Trophoblast cell (in vitro differentiated cells and primary cell): ENCODE results near the gene PRR11.

ENCODE experiments used
- DNase-seq, 2 donors: peaks; one replicate each; pipeline ENCODE4 v3.0.0-alpha.2; 2016
- H2AFZ ChIP-seq: 2 replicates; pipeline ENCODE4 v1.6.1; 2013; ENCODE audit warnings: low read length, moderate library complexity, mild to moderate bottlenecking; ENCODE audit not compliant: insufficient read depth, poor library complexity
- H2AK5ac ChIP-seq: 2 replicates; pipeline ENCODE4 v1.6.1; 2013; ENCODE audit warnings: mild to moderate bottlenecking, low read length
- H2BK120ac ChIP-seq: 2 replicates; pipeline ENCODE4 v1.6.1; 2013; ENCODE audit warnings: low read length, mild to moderate bottlenecking, moderate library complexity; ENCODE audit not compliant: insufficient read depth, poor library complexity
- H2BK12ac ChIP-seq: 2 replicates; pipeline ENCODE4 v1.6.1; 2013; ENCODE audit warnings: mild to moderate bottlenecking, low read length, moderate library complexity
- H2BK5ac ChIP-seq: 2 replicates; pipeline ENCODE4 v1.6.1; 2013; ENCODE audit warnings: low read length, low read depth, moderate library complexity, mild to moderate bottlenecking; ENCODE audit not compliant: poor library complexity
- H3K14ac ChIP-seq: 2 replicates; pipeline ENCODE4 v1.6.1; 2013; ENCODE audit warnings: mild to moderate bottlenecking, low read length
- H3K18ac ChIP-seq: 2 replicates; pipeline ENCODE4 v1.6.1; 2013; ENCODE audit warnings: mild to moderate bottlenecking, low read length
- H3K23ac ChIP-seq: 2 replicates; pipeline ENCODE4 v1.6.1; 2013; ENCODE audit warnings: low read length
- H3K27ac ChIP-seq: 2 replicates; pipeline ENCODE4 v1.5.1; 2013; ENCODE audit warnings: low read depth, mild to moderate bottlenecking, inconsistent platforms, low read length, moderate library complexity
- H3K27me3 ChIP-seq: 2 replicates; pipeline ENCODE4 v1.6.1; 2013; ENCODE audit warnings: inconsistent platforms, mild to moderate bottlenecking, low read length, moderate library complexity; ENCODE audit not compliant: insufficient read depth
- H3K36me3 ChIP-seq, 2 experiments: 1 replicate in 1 of 2; 2 replicates in 1 of 2; pipeline ENCODE4 v1.6.1; 2013; ENCODE audit warnings: low read length in 2 of 2, mild to moderate bottlenecking in 2 of 2, moderate library complexity in 1 of 2; ENCODE audit not compliant: insufficient read depth in 2 of 2, control insufficient read depth in 1 of 2
- H3K4ac ChIP-seq: 2 replicates; pipeline ENCODE4 v1.6.1; 2013; ENCODE audit warnings: low read depth, mild to moderate bottlenecking, low read length, moderate library complexity
- H3K4me1 ChIP-seq, 2 experiments: 1 replicate in 1 of 2; 2 replicates in 1 of 2; pipeline ENCODE4 v1.6.1; 2013; ENCODE audit warnings: low read length in 2 of 2, mild to moderate bottlenecking in 2 of 2, moderate library complexity in 1 of 2; ENCODE audit not compliant: insufficient read depth in 2 of 2, control insufficient read depth in 1 of 2
- H3K4me2 ChIP-seq: 2 replicates; pipeline ENCODE4 v1.6.1; 2013; ENCODE audit warnings: inconsistent platforms, mild to moderate bottlenecking, low read length, moderate library complexity
- H3K4me3 ChIP-seq: 2 replicates; pipeline ENCODE4 v1.5.1; 2013; ENCODE audit warnings: mild to moderate bottlenecking, low read depth, low read length, inconsistent platforms
- H3K79me1 ChIP-seq: one replicate; pipeline ENCODE4 v1.6.1; 2013; ENCODE audit warnings: low read length
- H3K79me2 ChIP-seq: 2 replicates; pipeline ENCODE4 v1.6.1; 2013; ENCODE audit warnings: low read length, mild to moderate bottlenecking; ENCODE audit not compliant: control insufficient read depth, insufficient read depth, poor library complexity
- H3K9ac ChIP-seq: 2 replicates; pipeline ENCODE4 v1.6.1; 2013; ENCODE audit warnings: mild to moderate bottlenecking, low read length
- H3K9me3 ChIP-seq: 2 replicates; pipeline ENCODE4 v1.6.1; 2013; ENCODE audit warnings: low read depth, mild to moderate bottlenecking, control low read depth, inconsistent platforms, low read length; ENCODE audit not compliant: insufficient read depth
- H4K12ac ChIP-seq: 2 replicates; pipeline ENCODE4 v1.6.1; 2013; ENCODE audit warnings: low read depth, mild to moderate bottlenecking, low read length, moderate library complexity
- H4K8ac ChIP-seq: 2 replicates; pipeline ENCODE4 v1.6.1; 2013; ENCODE audit warnings: low read depth, mild to moderate bottlenecking, low read length, moderate library complexity
- H4K91ac ChIP-seq: one replicate; pipeline ENCODE4 v1.6.1; 2013; ENCODE audit warnings: low read depth, mild to moderate bottlenecking, low read length, moderate library complexity
- WGBS: extraction: QIAGEN DNeasy Blood & Tissue Kit; methylation state at CpG from one replicate; pipeline ENCODE4 v1.1.7; 2013; ENCODE audit warnings: missing lambda C conversion rate; ENCODE audit not compliant: insufficient read length, insufficient coverage; ENCODE audit errors: extremely low coverage; 5-methylcytosine and 5-hydroxymethylcytosine counted together

The PRR11 gene

DNA sequence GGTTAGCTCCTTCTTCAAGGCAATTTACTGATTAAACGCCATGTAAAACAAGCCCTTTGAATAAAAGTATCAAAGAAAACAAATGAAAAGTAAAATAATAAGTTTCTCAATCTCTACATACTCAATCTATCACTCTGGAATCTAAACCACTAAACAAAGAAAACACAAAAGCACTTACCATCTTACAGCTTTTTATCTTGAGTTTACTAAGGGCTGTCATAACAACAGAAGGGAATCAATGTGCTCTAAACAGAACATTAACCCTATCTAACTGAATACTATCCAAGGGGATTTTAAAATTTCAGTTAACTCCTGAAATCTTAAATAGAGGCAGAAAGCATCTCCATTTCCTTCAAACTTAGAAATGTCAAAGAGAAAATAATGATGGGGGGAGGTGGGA is 4.0 kb upstream of the PRR11 start:
- Histone ChIP-seq H3K27ac (no peak overlapping the region), H2BK5ac (no peak overlapping the region), H3K4ac (no peak overlapping the region), H4K12ac (no peak overlapping the region), H2AFZ (no peak overlapping the region), H3K27me3 (no peaks in the 10 kb centered on the region), H3K4me2 (no peak overlapping the region), H3K36me3 (peaks cover 2 to 4% of the 10 kb centered on the region in 2 experiments), H4K8ac (no peak overlapping the region), H3K9me3 (no peaks in the 10 kb centered on the region), H3K79me2 (peaks cover 30% of the 10 kb centered on the region), H3K23ac (no peak overlapping the region), H3K4me3 (no peak overlapping the region), H2BK12ac (no peak overlapping the region), H3K9ac (no peak overlapping the region), H3K14ac (no peak overlapping the region), H3K18ac (no peak overlapping the region), H3K79me1 (peaks cover 12% of the 10 kb centered on the region), H2AK5ac (no peak overlapping the region), H4K91ac (no peak overlapping the region), H2BK120ac (no peak overlapping the region), H3K4me1 (peaks cover 4% of the 10 kb centered on the region in 2 experiments)
- no peak for DNase-seq
- no CpG with 5 or more reads among the region's 1 CpG for WGBS

DNA sequence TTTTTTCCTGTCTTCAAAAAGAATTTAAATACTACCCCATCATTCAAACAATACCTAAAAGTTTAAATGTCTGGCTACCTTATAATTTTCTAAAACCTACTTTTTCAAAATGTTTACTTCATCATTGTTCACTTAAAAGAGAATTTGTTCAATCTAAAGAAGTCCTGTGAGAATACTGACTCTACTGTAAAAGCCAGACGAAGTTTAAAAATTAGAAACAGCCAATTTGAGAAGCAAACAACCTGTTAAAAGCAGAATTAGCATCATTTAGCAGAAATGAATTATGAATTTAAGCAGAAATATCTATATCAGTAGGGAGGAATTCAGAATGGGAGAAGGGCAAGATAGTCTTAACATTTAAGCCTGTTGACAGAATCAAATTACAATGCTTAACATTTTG is 2.6 kb upstream of the PRR11 start:
- Histone ChIP-seq H3K79me2 (peaks cover 29% of the 10 kb centered on the region), H4K12ac (no peak overlapping the region), H3K23ac (no peak overlapping the region), H2BK120ac (no peak overlapping the region), H3K9ac (no peak overlapping the region), H3K36me3 (peaks cover 2 to 4% of the 10 kb centered on the region in 2 experiments), H3K4me2 (no peak overlapping the region), H4K8ac (no peak overlapping the region), H3K79me1 (peaks cover 12% of the 10 kb centered on the region), H2AFZ (no peak overlapping the region), H3K4me1 (peaks cover 4 to 5% of the 10 kb centered on the region in 2 experiments), H3K9me3 (no peaks in the 10 kb centered on the region), H3K18ac (no peak overlapping the region), H3K27ac (no peak overlapping the region), H2BK5ac (no peak overlapping the region), H3K4me3 (no peak overlapping the region), H3K4ac (no peak overlapping the region), H3K14ac (no peak overlapping the region), H2AK5ac (no peak overlapping the region), H2BK12ac (no peak overlapping the region), H4K91ac (no peak overlapping the region), H3K27me3 (no peaks in the 10 kb centered on the region)
- DNase-seq, result no peak
- WGBS, result no CpG with 5 or more reads among the region's 1 CpG

- Histone ChIP-seq H3K9me3 (no peaks in the 10 kb centered on the region), H3K79me1 (peaks cover 12% of the 10 kb centered on the region), H3K18ac (peak overlapping the region; percentile 72), H2AFZ (peak overlapping the region; percentile 96), H3K4me1 (peaks cover 4 to 5% of the 10 kb centered on the region in 2 experiments), H3K9ac (peak overlapping the region; percentile 92), H2BK5ac (peak overlapping the region; percentile 97), H2BK120ac (peak overlapping the region; percentile 94), H3K36me3 (peaks cover 2 to 4% of the 10 kb centered on the region in 2 experiments), H3K4me3 (peak overlapping the region; percentile 85), H3K14ac (peak overlapping the region; percentile 98), H2BK12ac (peak overlapping the region; percentile 61), H4K8ac (peak overlapping the region; percentile 97), H4K12ac (peak overlapping the region; percentile 94), H4K91ac (peak overlapping the region; percentile 92), H3K4me2 (peak overlapping the region; percentile 79), H3K79me2 (peaks cover 24% of the 10 kb centered on the region), H3K27me3 (no peaks in the 10 kb centered on the region), H3K27ac (peak overlapping the region; percentile 99), H3K23ac (no peak overlapping the region), H2AK5ac (peak overlapping the region; percentile 79), H3K4ac (peak overlapping the region; percentile 98)
- DNase-seq, result peak; percentile 39 to 68
- WGBS, result no CpG with 5 or more reads among the region's 25 CpGs
Observed at GRCh38 chr17:59154292-59154720, 1.2 kb upstream of the PRR11 start.

DNA sequence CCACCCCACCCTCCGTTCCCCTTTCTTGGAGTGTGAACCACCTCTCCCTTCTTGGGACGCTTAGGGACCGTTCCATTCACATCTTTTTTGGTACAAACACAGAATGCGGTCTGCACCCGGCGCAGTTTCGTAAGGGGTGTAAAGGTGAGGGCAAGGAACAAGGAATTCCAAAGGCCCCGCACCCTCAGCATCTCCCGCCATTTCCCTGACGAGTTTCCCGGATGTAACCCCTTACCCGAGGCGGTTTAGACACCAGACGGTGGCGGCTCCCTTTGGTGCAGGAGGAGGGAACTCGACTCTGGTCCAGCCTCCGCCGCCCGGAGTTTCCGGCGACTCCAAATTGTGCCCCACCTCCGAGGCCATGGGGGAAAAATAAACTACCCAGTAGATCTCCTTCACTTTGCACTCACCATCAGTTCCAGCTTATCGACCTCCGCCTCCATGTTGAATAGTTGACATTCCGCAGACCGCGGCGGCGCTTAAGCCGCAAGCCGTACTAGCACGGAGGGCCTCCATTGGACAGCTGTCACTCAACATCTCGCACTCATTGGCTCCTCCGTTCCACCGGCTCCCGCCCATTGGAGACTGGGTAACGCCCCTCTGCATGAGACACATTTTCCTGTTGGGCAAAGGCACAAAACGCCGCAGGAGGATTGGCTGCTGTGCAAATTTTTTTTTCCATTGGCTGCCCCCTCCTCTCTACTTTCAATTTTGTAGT is 666 bp upstream of the PRR11 start, which contains the start of gene SKA2:
Gene SKA2, minus strand, starts transcription at position 466 of the 718 bp plus-strand sequence. Its CDS starts 23 bp downstream, at position 443.
- Histone ChIP-seq H3K14ac (peak within 1 kb of the TSS; percentile 98), H3K23ac (no peak within 1 kb of the TSS), H3K4me2 (peak within 1 kb of the TSS; percentile 79), H4K12ac (peak within 1 kb of the TSS; percentile 94), H3K27me3 (no peaks in the 10 kb centered on the region), H3K9ac (peak within 1 kb of the TSS; percentile 92), H3K27ac (peak within 1 kb of the TSS; percentile 99), H3K79me2 (peaks cover 21% of the 10 kb centered on the region), H3K4me1 (peaks cover 2 to 5% of the 10 kb centered on the region in 2 experiments), H2BK12ac (peak within 1 kb of the TSS; percentile 61), H3K79me1 (peaks cover 12% of the 10 kb centered on the region), H3K9me3 (no peaks in the 10 kb centered on the region), H3K18ac (peak within 1 kb of the TSS; percentile 72), H2AFZ (peak within 1 kb of the TSS; percentile 96), H4K91ac (peak within 1 kb of the TSS; percentile 92), H2BK120ac (peak within 1 kb of the TSS; percentile 94), H2AK5ac (peak within 1 kb of the TSS; percentile 79), H3K36me3 (peaks cover 2% of the 10 kb centered on the region in 2 experiments), H3K4me3 (peak within 1 kb of the TSS; percentile 85), H2BK5ac (peak within 1 kb of the TSS; percentile 97), H4K8ac (peak within 1 kb of the TSS; percentile 97), H3K4ac (peak within 1 kb of the TSS; percentile 98)
- DNase-seq, result peak; percentile 84 to 91
- no CpG with 5 or more reads among the region's 39 CpGs for WGBS
